ENCODE results near the gene TWIST1. TPM values are rescaled to one million over a fixed set of nuclear protein-coding genes. Genes with fewer than 3 reads are reported as not detected.

The TWIST1 gene
- polyA plus RNA-seq, 1 of the 3 experiments (the other 2 are of a cell fraction), result 170 TPM

- TF ChIP-seq USF1 (IDR thresholded peaks at IDR 0.05; ENCODE audit: borderline replicate concordance, low read depth) (no peak), FOXJ3 (CRISPR knock-in tag; IDR thresholded peaks at IDR 0.05) (no peak), USF2 (IDR thresholded peaks at IDR 0.05; ENCODE audit: borderline replicate concordance, low read depth, low read length) (no peak), TCF12 (IDR thresholded peaks at IDR 0.05) (no peak), JUND (IDR thresholded peaks at IDR 0.05) (no peak), EP300 (IDR thresholded peaks at IDR 0.05; ENCODE audit: borderline replicate concordance in 1 of 2, low read depth in 1 of 2, low read length in 1 of 2) (no peak), FOXM1 (IDR thresholded peaks at IDR 0.05; ENCODE audit: low read depth) (no peak), EZH2phosphoT487 (IDR thresholded peaks at IDR 0.05; ENCODE audit: borderline replicate concordance, low read depth) (no peak)
Measured at GRCh38 chr7:19133390-19133789, 16.0 kb upstream of the TWIST1 start (continued).

DNA sequence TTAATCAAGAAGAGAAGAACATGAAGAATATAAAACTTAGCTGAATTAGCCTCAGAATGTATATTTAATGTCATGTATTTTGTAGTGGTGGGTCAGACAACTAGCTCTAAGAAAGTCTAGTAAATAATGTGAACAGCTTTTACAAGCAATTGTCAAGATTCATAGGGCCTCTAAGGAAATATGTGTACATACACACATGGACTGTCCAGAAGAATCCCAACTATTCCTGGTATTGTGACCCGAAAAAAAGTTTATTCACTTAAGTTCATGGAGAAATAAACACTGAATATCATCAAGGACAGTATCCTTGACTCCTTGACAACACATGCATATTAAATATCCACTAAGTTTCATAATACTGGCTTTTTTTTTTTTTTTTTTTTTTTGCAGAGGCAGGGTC, 11.4 kb upstream of the TWIST1 start:
- H3K27ac ChIP-seq (ENCODE audit: low read depth in 2 of 2, low read length in 1 of 2), result no peak overlapping the region
- H3F3A ChIP-seq (replicated peaks; ENCODE audit: insufficient read depth), result no peaks in the 10 kb centered on the region
- no peaks in the 10 kb centered on the region for H3K36me3 ChIP-seq (replicated peaks in 1 of 2; ENCODE audit: control insufficient read depth in 1 of 2, insufficient read depth in 2 of 2, low read length in 1 of 2)
- ChIA-PET POLR2A (no interaction called here), CTCF (interaction anchor here (1.3 kb wide), 1 partner anchor 17 kb away, joined by 4 read pairs; no protein-coding TSS in a partner anchor)
- H3K4me1 ChIP-seq (ENCODE audit: control insufficient read depth in 1 of 2, insufficient read depth in 2 of 2, low read depth in 1 of 2, low read length in 1 of 2), result peaks cover 0 to 3% of the 10 kb centered on the region in 2 experiments; a peak in 2 of 4 replicates
- no peaks in the 10 kb centered on the region for H4K20me1 ChIP-seq (ENCODE audit: insufficient read depth)
- WGBS (ENCODE audit: low lambda C conversion rate), result 68% methylated on average over 1 of the region's 1 CpG
- no peak overlapping the region for H3K9ac ChIP-seq
- no peaks in the 10 kb centered on the region for H3K9me2 ChIP-seq
- DNase-seq, result no peak
- TF ChIP-seq RCOR1 (IDR thresholded peaks at IDR 0.05; ENCODE audit: low read length), result no peak
- TF ChIP-seq EP300 (IDR thresholded peaks at IDR 0.05; ENCODE audit: borderline replicate concordance in 1 of 2, low read depth in 1 of 2, low read length in 1 of 2), result no peak
- TF ChIP-seq RFX5 (IDR thresholded peaks at IDR 0.05; ENCODE audit: low read length), result no peak
- no peak for TF ChIP-seq ELF1 (IDR thresholded peaks at IDR 0.05)
- TF ChIP-seq MEF2A (IDR thresholded peaks at IDR 0.05; ENCODE audit: borderline replicate concordance, low read depth), result no peak
- no peak for TF ChIP-seq EZH2phosphoT487 (IDR thresholded peaks at IDR 0.05; ENCODE audit: borderline replicate concordance, low read depth)
- no peak for TF ChIP-seq IRF3 (IDR thresholded peaks at IDR 0.05; ENCODE audit: low read depth, low read length)
- no peak for TF ChIP-seq FOXJ3 (CRISPR knock-in tag; IDR thresholded peaks at IDR 0.05)
- TF ChIP-seq, protein P1, sequence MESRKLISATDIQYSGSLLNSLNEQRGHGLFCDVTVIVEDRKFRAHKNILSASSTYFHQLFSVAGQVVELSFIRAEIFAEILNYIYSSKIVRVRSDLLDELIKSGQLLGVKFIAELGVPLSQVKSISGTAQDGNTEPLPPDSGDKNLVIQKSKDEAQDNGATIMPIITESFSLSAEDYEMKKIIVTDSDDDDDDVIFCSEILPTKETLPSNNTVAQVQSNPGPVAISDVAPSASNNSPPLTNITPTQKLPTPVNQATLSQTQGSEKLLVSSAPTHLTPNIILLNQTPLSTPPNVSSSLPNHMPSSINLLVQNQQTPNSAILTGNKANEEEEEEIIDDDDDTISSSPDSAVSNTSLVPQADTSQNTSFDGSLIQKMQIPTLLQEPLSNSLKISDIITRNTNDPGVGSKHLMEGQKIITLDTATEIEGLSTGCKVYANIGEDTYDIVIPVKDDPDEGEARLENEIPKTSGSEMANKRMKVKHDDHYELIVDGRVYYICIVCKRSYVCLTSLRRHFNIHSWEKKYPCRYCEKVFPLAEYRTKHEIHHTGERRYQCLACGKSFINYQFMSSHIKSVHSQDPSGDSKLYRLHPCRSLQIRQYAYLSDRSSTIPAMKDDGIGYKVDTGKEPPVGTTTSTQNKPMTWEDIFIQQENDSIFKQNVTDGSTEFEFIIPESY (IDR thresholded peaks at IDR 0.05; ENCODE audit: borderline replicate concordance, low read depth), result no peak
- TF ChIP-seq NRF1 (IDR thresholded peaks at IDR 0.05; ENCODE audit: low read depth, low read length), result no peak
- H3K9me3 ChIP-seq, result no peaks in the 10 kb centered on the region
- H3K4me2 ChIP-seq, result no peak overlapping the region
- no peaks in the 10 kb centered on the region for H3K27me3 ChIP-seq (ENCODE audit: insufficient read depth)
- no peaks in the 10 kb centered on the region for H3K79me2 ChIP-seq (ENCODE audit: insufficient read depth)
- no peak overlapping the region for H3K4me3 ChIP-seq (ENCODE audit: low read depth in 2 of 2, low read length in 1 of 2)
- H2AFZ ChIP-seq (ENCODE audit: low read depth), result no peak overlapping the region

All from SK-N-SH (cell line).